GM10847 (cell line): ENCODE data around the gene P2RY14.

Source experiments
- POLR2A ChIP-seq: IDR thresholded peaks from 2 replicates; pipeline ENCODE4 v1.6.1; 2011; ENCODE audit not compliant: insufficient read length; ENCODE audit errors: extremely low read depth

Gene P2RY14

DNA sequence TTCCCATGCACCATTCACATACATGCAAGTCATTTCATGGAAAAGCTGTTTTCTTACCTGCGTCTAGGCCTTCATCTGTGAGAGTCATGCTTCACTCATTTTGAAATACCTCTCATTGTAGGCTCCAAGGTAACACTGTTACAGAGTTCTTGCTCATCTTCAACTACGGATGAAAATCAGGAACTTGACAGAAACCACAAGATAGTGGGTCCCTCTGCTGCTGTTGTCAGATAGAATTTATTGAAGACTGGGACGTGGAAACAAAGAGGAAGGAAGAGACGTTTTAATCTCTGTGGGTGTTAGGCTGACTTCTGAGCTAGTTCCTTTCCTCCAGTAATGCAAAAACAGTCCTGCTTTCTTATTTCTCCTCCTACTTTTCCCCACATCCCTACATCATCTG, at the start of gene P2RY14:
P2RY14 (minus strand) TSS at position 313 of the 400 bp plus-strand sequence. CDS start 64,226 bp downstream, outside the sequence.
- TF ChIP-seq POLR2A: no peak

DNA sequence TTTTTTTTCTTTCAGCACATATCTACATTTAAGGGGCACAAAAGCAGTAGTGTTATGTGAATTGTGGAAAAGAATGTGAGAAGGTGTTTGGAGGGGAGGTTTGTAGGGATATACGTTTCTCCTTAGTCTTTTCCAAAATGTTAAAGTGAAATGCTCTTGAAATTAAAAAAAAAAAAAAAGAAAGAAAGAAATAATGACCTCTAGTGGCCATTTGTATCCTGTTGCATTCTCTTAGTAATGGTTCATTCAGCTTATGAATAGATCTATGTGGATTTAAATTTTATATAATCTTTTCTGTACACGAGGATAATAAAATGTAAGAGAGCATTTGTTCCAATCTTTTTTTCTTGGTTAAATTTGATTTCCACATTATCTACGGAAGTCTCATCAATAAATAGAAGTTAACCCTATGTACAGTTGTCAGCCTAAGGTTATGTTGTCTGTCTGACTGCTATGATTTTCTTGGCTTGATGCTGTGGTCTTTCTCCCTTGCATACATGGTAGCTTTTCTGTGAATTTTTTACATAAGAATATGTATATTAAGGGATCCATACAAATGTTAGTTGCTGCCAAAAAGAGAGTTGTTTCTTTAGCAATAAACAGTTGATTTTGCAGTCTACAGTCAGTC, 49.3 kb upstream of the P2RY14 start:
- TF ChIP-seq POLR2A: no peak

GRCh38 chr3:151322511-151322910, 44.2 kb upstream of the P2RY14 start:
- TF ChIP-seq POLR2A: no peak

- TF ChIP-seq POLR2A: no peak
These were observed 43.2 kb upstream of the P2RY14 start for GRCh38 chr3:151321526-151321925.

DNA sequence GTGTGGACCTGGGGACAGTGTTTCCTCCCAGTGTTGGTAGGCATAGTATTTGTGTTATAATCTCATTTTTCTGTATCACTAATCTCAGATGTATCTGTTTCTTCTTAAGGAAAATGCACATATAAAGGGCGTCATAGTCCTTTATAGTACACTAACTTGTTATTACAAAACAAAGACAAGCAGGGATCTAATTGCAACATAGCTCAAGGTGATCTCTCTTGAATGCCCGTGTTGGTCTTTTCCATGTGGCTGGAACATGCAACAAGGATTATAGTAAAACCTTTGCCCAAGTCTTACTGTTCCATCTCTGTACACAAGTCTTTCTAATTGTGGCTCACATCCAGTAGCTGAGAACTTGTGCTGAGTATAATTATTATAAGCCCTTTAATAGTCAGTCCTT, 41.8 kb upstream of the P2RY14 start:
- TF ChIP-seq POLR2A: no peak

DNA sequence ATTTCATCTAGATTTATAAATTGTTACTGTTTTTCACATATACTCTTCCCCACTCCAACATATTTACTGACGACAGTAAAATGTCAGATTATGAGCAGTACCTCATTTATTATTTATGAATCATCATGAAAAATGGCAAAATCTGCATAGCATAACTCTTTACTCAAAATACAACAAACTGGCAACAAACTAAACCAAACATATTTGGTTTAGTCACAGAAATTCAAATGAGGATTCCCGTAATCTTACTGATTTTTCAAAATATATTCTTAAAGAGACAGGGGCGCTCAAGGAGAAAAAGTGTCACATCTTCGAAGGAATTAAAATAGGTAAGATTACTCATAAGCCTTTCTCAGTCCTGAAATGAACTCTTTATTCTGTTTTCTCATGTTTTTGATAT, 41.3 kb upstream of the P2RY14 start:
- TF ChIP-seq POLR2A: no peak

GRCh38 chr3:151318991-151319390, 40.6 kb upstream of the P2RY14 start:
- no peak for TF ChIP-seq POLR2A

GRCh38 chr3:151318313-151318712, 40.0 kb upstream of the P2RY14 start:
- no peak for TF ChIP-seq POLR2A

GRCh38 chr3:151316267-151316991, 38.1 kb upstream of the P2RY14 start, which contains the start of gene GPR87:
Gene GPR87, minus strand, starts transcription at chr3:151316820. Its CDS starts 16,720 bp downstream, at chr3:151300100.
- TF ChIP-seq POLR2A: no peak

DNA sequence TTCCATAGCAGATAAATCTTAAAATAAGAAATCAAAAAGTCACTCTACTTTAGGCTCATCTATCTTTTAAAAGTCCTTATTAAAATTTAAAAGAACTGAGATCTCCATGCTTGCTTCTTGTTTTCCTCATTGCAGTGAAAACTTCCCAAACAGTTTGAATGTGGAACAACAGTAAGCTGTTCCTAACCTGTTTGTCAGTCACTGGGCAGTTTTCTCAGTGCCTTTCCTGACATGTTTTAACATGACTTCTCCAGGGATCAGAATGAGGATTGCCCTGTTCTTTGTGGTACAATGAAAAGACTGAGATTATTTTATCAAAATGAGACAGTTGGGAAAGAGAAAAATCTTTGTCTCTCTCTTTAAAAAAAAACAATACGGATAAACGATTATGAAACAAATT, 37.5 kb upstream of the P2RY14 start:
- no peak for TF ChIP-seq POLR2A

GRCh38 chr3:151315136-151315535, 36.8 kb upstream of the P2RY14 start:
- no peak for TF ChIP-seq POLR2A

DNA sequence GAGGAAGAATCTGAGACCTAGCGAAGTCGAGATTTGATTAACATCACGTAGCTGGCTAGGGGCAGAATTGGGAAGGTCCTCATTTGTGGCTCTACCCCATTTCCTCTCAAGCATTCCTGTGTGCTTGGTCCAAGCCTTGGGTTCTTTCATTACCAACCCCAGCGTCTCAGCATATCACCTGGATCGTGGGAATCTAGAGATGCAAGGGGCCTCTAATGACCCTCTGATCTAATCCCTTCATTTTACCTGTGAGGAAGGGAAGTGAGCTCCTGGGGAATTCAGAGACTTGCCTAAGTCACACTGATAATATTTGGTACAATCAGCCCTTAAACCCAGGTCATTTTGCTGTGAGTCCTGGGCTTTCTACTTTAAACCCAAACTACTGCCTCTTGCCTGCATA, 36.3 kb upstream of the P2RY14 start:
- TF ChIP-seq POLR2A: no peak

GRCh38 chr3:151314137-151314536, 35.8 kb upstream of the P2RY14 start:
- TF ChIP-seq POLR2A: no peak

DNA sequence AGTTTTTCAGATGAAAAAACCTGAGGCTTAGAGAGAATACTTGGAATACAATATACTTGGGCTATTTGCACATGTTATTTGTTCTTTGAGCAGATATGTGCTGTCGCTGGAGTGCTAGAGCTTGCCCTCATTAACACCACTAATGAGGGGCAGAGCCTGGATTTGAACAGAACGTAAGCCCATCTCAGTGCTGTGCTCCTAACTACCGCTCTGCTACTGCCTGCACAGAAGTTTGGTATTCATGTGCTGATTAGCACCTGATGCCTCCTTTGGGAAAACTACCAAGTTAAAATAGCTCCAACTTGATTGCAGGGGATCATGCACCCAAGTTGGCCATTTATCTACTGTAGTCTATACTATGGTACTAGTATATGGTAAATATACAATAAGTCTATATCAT, 34.6 kb upstream of the P2RY14 start:
- TF ChIP-seq POLR2A: no peak

- no peak for TF ChIP-seq POLR2A
These were observed 31.2 kb upstream of the P2RY14 start for GRCh38 chr3:151309566-151309965.

DNA sequence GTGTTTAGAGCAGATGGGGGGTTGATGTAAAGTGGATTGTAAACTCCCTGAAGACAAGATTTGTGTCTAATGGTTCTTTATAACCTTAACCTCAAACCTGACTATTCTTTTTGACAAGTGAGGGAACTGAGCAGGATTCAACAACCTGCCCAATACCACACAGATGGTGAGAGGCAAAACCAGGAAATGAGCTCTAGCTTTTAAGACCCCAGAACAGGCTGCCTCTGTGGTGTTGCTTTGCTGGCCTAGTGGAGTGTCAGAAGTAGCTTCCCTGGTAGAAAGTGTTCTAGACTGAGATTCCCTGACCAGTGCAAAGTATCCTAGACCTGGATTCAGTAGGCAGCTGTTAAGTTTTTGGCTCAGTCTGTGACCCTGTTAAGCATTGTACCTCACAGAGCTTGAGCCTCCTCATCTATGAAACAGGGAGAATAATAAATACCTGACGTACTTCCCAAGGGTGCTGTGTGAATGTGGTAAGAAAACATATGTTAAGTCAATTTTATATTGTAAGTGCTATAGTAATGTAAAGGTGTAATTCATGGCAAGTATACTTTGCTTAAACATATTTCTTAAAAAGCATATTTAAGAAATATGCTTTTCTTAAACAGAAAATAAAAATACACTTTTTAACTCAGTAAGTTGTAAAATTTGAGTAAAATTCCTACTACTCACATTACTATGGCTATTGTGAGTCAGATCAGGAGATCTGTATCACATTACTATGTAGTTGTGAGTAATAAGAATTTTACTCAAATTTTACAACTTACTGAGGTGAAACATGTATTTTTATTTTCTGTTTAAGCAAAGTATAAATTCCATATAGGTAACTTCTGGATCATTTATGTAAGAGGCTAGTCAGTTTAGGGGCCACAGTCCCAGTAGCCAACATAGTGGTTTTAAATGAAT, 29.5 kb upstream of the P2RY14 start:
- no peak for TF ChIP-seq POLR2A
